Activated CD8-positive, alpha-beta T cell treated with anti-CD3 and anti-CD28 coated beads, Interleukin-2, amount 10 ng/mL, durations not matched to agents 7 days and 5 days (primary cell): ENCODE data around the gene IRX4. TPM values are rescaled to one million over a fixed set of nuclear protein-coding genes. Genes with fewer than 3 reads are reported as not detected.

Experiments
- ATAC-seq: fragments of 150-1000 bp; cut with Tn5 transposase; one replicate; pipeline ENCODE4 v1.10.0; 2021; ENCODE audit warnings: moderate library complexity
- CTCF ChIA-PET: fragments of 350-600 bp; sonication (Branson Sonifier 250); formaldehyde crosslinking; loops from one replicate; lab custom pipeline; 2021; ENCODE audit warnings: antibody characterized with exemption; lab: Charles Lee
- POLR2A ChIA-PET: fragments of 350-600 bp; sonication (Branson Sonifier 250); formaldehyde crosslinking; loops from one replicate; lab custom pipeline; 2021; ENCODE audit warnings: antibody characterized with exemption; lab: Charles Lee
- DNase-seq: peaks from one replicate; pipeline ENCODE4 v3.0.0-alpha.2; 2020
- H3K27ac Mint-ChIP-seq: one replicate; pipeline ENCODE4 v1.8.0; 2021; ENCODE audit warnings: mild to moderate bottlenecking, mixed read lengths
- H3K27me3 Mint-ChIP-seq: one replicate; pipeline ENCODE4 v1.8.0; 2021; ENCODE audit warnings: low read depth, mixed read lengths
- H3K36me3 Mint-ChIP-seq: one replicate; pipeline ENCODE4 v1.8.0; 2021; ENCODE audit warnings: low read depth, mixed read lengths
- H3K4me1 Mint-ChIP-seq: one replicate; pipeline ENCODE4 v1.8.0; 2021; ENCODE audit warnings: low read depth, mixed read lengths
- H3K4me3 Mint-ChIP-seq: one replicate; pipeline ENCODE4 v1.8.0; 2021; ENCODE audit warnings: mild to moderate bottlenecking, mixed read lengths
- H3K9me3 Mint-ChIP-seq: one replicate; pipeline ENCODE4 v1.8.0; 2022; ENCODE audit warnings: mixed read lengths; ENCODE audit not compliant: insufficient read depth
- total RNA-seq, 2 experiments: library from RNA; stranded (reverse); gene quantifications; one replicate each; pipeline ENCODE4 v1.2.3, GENCODE V29; 2021

The IRX4 gene
- total RNA-seq, 2 experiments from 2014 or later, result not detected

- Mint-ChIP-seq H3K4me3 (no peak overlapping the region), H3K27ac (peak overlapping the region; percentile 7), H3K9me3 (no peaks in the 10 kb centered on the region), H3K36me3 (peaks cover 6% of the 10 kb centered on the region), H3K27me3 (peaks cover 53% of the 10 kb centered on the region), H3K4me1 (peaks cover 4% of the 10 kb centered on the region)
- no peak for ATAC-seq
- ChIA-PET POLR2A (no interaction called here), CTCF (no interaction called here)
- DNase-seq, result no peak
Observed at GRCh38 chr5:1879292-1880263, 3.1 kb downstream of the IRX4 start.

GRCh38 chr5:1878050-1878849, 4.5 kb downstream of the IRX4 start:
- no peaks in the 10 kb centered on the region for H3K4me1 Mint-ChIP-seq
- no peaks in the 10 kb centered on the region for H3K9me3 Mint-ChIP-seq
- ChIA-PET CTCF (no interaction called here), POLR2A (no interaction called here)
- DNase-seq, result no peak
- H3K27ac Mint-ChIP-seq, result no peak overlapping the region
- no peak overlapping the region for H3K4me3 Mint-ChIP-seq
- peaks cover 6% of the 10 kb centered on the region for H3K36me3 Mint-ChIP-seq
- peaks cover 56% of the 10 kb centered on the region for H3K27me3 Mint-ChIP-seq
- no peak for ATAC-seq

GRCh38 chr5:1877103-1878049, 5.3 kb downstream of the IRX4 start:
- peaks cover 61% of the 10 kb centered on the region for H3K27me3 Mint-ChIP-seq
- no peaks in the 10 kb centered on the region for H3K9me3 Mint-ChIP-seq
- no peaks in the 10 kb centered on the region for H3K4me1 Mint-ChIP-seq
- ChIA-PET CTCF (no interaction called here), POLR2A (no interaction called here)
- H3K36me3 Mint-ChIP-seq, result peaks cover 6% of the 10 kb centered on the region
- peak overlapping the region; percentile 15 for H3K4me3 Mint-ChIP-seq
- DNase-seq, result no peak
- H3K27ac Mint-ChIP-seq, result no peak overlapping the region
- ATAC-seq, result no peak

- Mint-ChIP-seq H3K4me1 (no peaks in the 10 kb centered on the region), H3K9me3 (no peaks in the 10 kb centered on the region), H3K4me3 (no peak overlapping the region), H3K27me3 (peaks cover 62% of the 10 kb centered on the region), H3K36me3 (peaks cover 6% of the 10 kb centered on the region), H3K27ac (no peak overlapping the region)
- DNase-seq (peak; percentile 29), ATAC-seq (no peak)
- CTCF ChIA-PET, result no interaction called here
- POLR2A ChIA-PET, result no interaction called here
Observed at GRCh38 chr5:1876660-1877064, 6.1 kb downstream of the IRX4 start.

- ChIA-PET CTCF (no interaction called here), POLR2A (no interaction called here)
- peaks cover 6% of the 10 kb centered on the region for H3K36me3 Mint-ChIP-seq
- H3K27ac Mint-ChIP-seq, result no peak overlapping the region
- H3K27me3 Mint-ChIP-seq, result peaks cover 57% of the 10 kb centered on the region
- H3K9me3 Mint-ChIP-seq, result no peaks in the 10 kb centered on the region
- DNase-seq, result no peak
- no peaks in the 10 kb centered on the region for H3K4me1 Mint-ChIP-seq
- H3K4me3 Mint-ChIP-seq, result no peak overlapping the region
- ATAC-seq, result no peak
Observed at GRCh38 chr5:1875843-1876659, 6.7 kb downstream of the IRX4 start.

GRCh38 chr5:1875281-1875842, 7.4 kb downstream of the IRX4 start:
- H3K27me3 Mint-ChIP-seq, result peaks cover 51% of the 10 kb centered on the region
- no peak overlapping the region for H3K4me3 Mint-ChIP-seq
- DNase-seq (no peak), ATAC-seq (no peak)
- no peaks in the 10 kb centered on the region for H3K4me1 Mint-ChIP-seq
- ChIA-PET CTCF (no interaction called here), POLR2A (no interaction called here)
- H3K27ac Mint-ChIP-seq, result no peak overlapping the region
- H3K36me3 Mint-ChIP-seq, result peaks cover 6% of the 10 kb centered on the region
- no peaks in the 10 kb centered on the region for H3K9me3 Mint-ChIP-seq

- Mint-ChIP-seq H3K4me1 (no peaks in the 10 kb centered on the region), H3K4me3 (no peak overlapping the region), H3K27me3 (peaks cover 45% of the 10 kb centered on the region), H3K36me3 (peaks cover 6% of the 10 kb centered on the region), H3K9me3 (no peaks in the 10 kb centered on the region), H3K27ac (no peak overlapping the region)
- POLR2A ChIA-PET, result no interaction called here
- CTCF ChIA-PET, result no interaction called here
- ATAC-seq (no peak), DNase-seq (no peak)
Observed at GRCh38 chr5:1874771-1875220, 7.9 kb downstream of the IRX4 start.

- Mint-ChIP-seq H3K27ac (no peak overlapping the region), H3K36me3 (peaks cover 2% of the 10 kb centered on the region), H3K9me3 (no peaks in the 10 kb centered on the region), H3K27me3 (peaks cover 41% of the 10 kb centered on the region), H3K4me1 (no peaks in the 10 kb centered on the region), H3K4me3 (no peak overlapping the region)
- ChIA-PET POLR2A (no interaction called here), CTCF (no interaction called here)
- DNase-seq (no peak), ATAC-seq (no peak)
Observed at GRCh38 chr5:1874348-1874747, 8.4 kb downstream of the IRX4 start.

GRCh38 chr5:1873243-1873959, 9.3 kb downstream of the IRX4 start:
- no peak overlapping the region for H3K4me3 Mint-ChIP-seq
- POLR2A ChIA-PET, result no interaction called here
- H3K4me1 Mint-ChIP-seq, result no peaks in the 10 kb centered on the region
- ATAC-seq, result no peak
- no peak overlapping the region for H3K27ac Mint-ChIP-seq
- no peak for DNase-seq
- H3K9me3 Mint-ChIP-seq, result no peaks in the 10 kb centered on the region
- H3K27me3 Mint-ChIP-seq, result peaks cover 38% of the 10 kb centered on the region
- peaks cover 2% of the 10 kb centered on the region for H3K36me3 Mint-ChIP-seq
- CTCF ChIA-PET, result no interaction called here

GRCh38 chr5:1871441-1871840, 11.3 kb downstream of the IRX4 start:
- POLR2A ChIA-PET, result no interaction called here
- Mint-ChIP-seq H3K36me3 (peaks cover 2% of the 10 kb centered on the region), H3K4me3 (no peak overlapping the region)

More at GRCh38 chr5:1871441-1871840, 11.3 kb downstream of the IRX4 start:
- CTCF ChIA-PET, result no interaction called here
- Mint-ChIP-seq H3K27ac (no peak overlapping the region), H3K9me3 (no peaks in the 10 kb centered on the region), H3K27me3 (peaks cover 29% of the 10 kb centered on the region), H3K4me1 (no peaks in the 10 kb centered on the region)
- no peak for ATAC-seq
- no peak for DNase-seq
